ENCODE data around the gene KCNJ14.

- TF ChIP-seq POLR2A (IDR thresholded peaks at IDR 0.05): no peak
- TF ChIP-seq POLR2AphosphoS5 (IDR thresholded peaks at IDR 0.05; ENCODE audit: insufficient read depth in 1 of 2, low read depth in 1 of 2): no peak
- TF ChIP-seq CTCF (IDR thresholded peaks at IDR 0.05): no peak
Measured at GRCh38 chr19:48509467-48510194, 54.3 kb downstream of the KCNJ14 start.

All from vagina (tissue), 2 donors.